Natural killer cell treated with Interleukin-12 subunit alpha and Interleukin-12 subunit beta and Interleukin-15 and Interleukin-18, amount 100 ng/mL, for 72 hours (primary cell): ENCODE measurements around the gene PLCG2. TPM values are rescaled to one million over a fixed set of nuclear protein-coding genes. Genes with fewer than 3 reads are reported as not detected.

Experiments
- ATAC-seq, 2 donors: fragments of 150-1000 bp; cut with Tn5 transposase in 1 of 2; sonication (Bioruptor Pico), chemical (Tn5 transposase) in 1 of 2; 2 replicates each; pipeline ENCODE4 v1.10.0; 2021
- DNase-seq: peaks from one replicate; pipeline ENCODE4 v3.0.0; 2022; ENCODE audit warnings: low spot score
- H3K27ac Mint-ChIP-seq, 2 donors: 1 replicate in 1 of 2; 2 replicates in 1 of 2; pipeline ENCODE4 v1.8.0; 2022; ENCODE audit warnings: mixed read lengths in 2 of 2, mild to moderate bottlenecking in 1 of 2, moderate library complexity in 1 of 2
- H3K27me3 Mint-ChIP-seq, 2 donors: 1 replicate in 1 of 2; 2 replicates in 1 of 2; pipeline ENCODE4 v1.8.0; 2022; ENCODE audit warnings: mixed read lengths in 2 of 2
- H3K36me3 Mint-ChIP-seq: one replicate; pipeline ENCODE4 v1.8.0; 2022; ENCODE audit warnings: mixed read lengths
- H3K4me1 Mint-ChIP-seq, 2 donors: 1 replicate in 1 of 2; 2 replicates in 1 of 2; pipeline ENCODE4 v1.8.0; 2022; ENCODE audit warnings: low read depth in 2 of 2, mixed read lengths in 2 of 2, mild to moderate bottlenecking in 1 of 2
- H3K4me3 Mint-ChIP-seq: one replicate; pipeline ENCODE4 v1.8.0; 2022; ENCODE audit warnings: mixed read lengths
- H3K9me3 Mint-ChIP-seq: 2 replicates; pipeline ENCODE4 v1.8.0; 2022; ENCODE audit warnings: mixed read lengths
- total RNA-seq, 2 donors: library from RNA; stranded (reverse); gene quantifications; one replicate each; pipeline ENCODE4 v1.2.3, GENCODE V29; 2022

Gene PLCG2
- total RNA-seq, 2 donors from 2014 or later: 73.4 to 101 TPM

GRCh38 chr16:81817789-81818567, 38.9 kb downstream of the PLCG2 start:
- peak overlapping the region; percentile 82 for H3K4me3 Mint-ChIP-seq
- H3K27me3 Mint-ChIP-seq: no peaks in the 10 kb centered on the region
- peaks cover 63 to 65% of the 10 kb centered on the region in 2 donors for H3K4me1 Mint-ChIP-seq
- H3K27ac Mint-ChIP-seq: peak overlapping the region; percentile 86 to 93
- ATAC-seq (peak; percentile 85 to 88), DNase-seq (peak; percentile 80)
- peaks cover 4% of the 10 kb centered on the region for H3K36me3 Mint-ChIP-seq
- no peaks in the 10 kb centered on the region for H3K9me3 Mint-ChIP-seq

- Mint-ChIP-seq H3K4me1 (peaks cover 63 to 65% of the 10 kb centered on the region in 2 donors), H3K27ac (peak overlapping the region; percentile 86 to 93)
Measured at GRCh38 chr16:81818568-81818896, 39.4 kb downstream of the PLCG2 start.

GRCh38 chr16:81818905-81819304, 39.8 kb downstream of the PLCG2 start:
- Mint-ChIP-seq H3K27ac (peak overlapping the region; percentile 86 to 93), H3K4me1 (peaks cover 63 to 65% of the 10 kb centered on the region in 2 donors)

More at GRCh38 chr16:81818568-81818896, 39.4 kb downstream of the PLCG2 start:
- no peaks in the 10 kb centered on the region for H3K27me3 Mint-ChIP-seq
- H3K36me3 Mint-ChIP-seq: no peaks in the 10 kb centered on the region
- DNase-seq: no peak
- no peaks in the 10 kb centered on the region for H3K9me3 Mint-ChIP-seq
- H3K4me3 Mint-ChIP-seq: peak overlapping the region; percentile 82
- no peak for ATAC-seq

GRCh38 chr16:81821436-81822128, 42.5 kb downstream of the PLCG2 start:
- DNase-seq: no peak
- Mint-ChIP-seq H3K4me3 (peak overlapping the region; percentile 84), H3K36me3 (no peaks in the 10 kb centered on the region), H3K27me3 (no peaks in the 10 kb centered on the region), H3K9me3 (no peaks in the 10 kb centered on the region), H3K27ac (peak overlapping the region; percentile 84 to 98), H3K4me1 (peaks cover 75 to 79% of the 10 kb centered on the region in 2 donors)
- ATAC-seq: peak in 1 of 2 donors; percentile 26

More at GRCh38 chr16:81818905-81819304, 39.8 kb downstream of the PLCG2 start:
- DNase-seq: no peak
- Mint-ChIP-seq H3K9me3 (no peaks in the 10 kb centered on the region), H3K27me3 (no peaks in the 10 kb centered on the region), H3K36me3 (no peaks in the 10 kb centered on the region), H3K4me3 (peak overlapping the region; percentile 82)
- no peak for ATAC-seq

GRCh38 chr16:81823111-81823510, 44.0 kb downstream of the PLCG2 start:
- no peaks in the 10 kb centered on the region for H3K36me3 Mint-ChIP-seq
- no peaks in the 10 kb centered on the region for H3K9me3 Mint-ChIP-seq
- H3K4me3 Mint-ChIP-seq: peak overlapping the region; percentile 66
- no peaks in the 10 kb centered on the region for H3K27me3 Mint-ChIP-seq
- peaks cover 68 to 74% of the 10 kb centered on the region in 2 donors for H3K4me1 Mint-ChIP-seq
- DNase-seq (no peak), ATAC-seq (peak; percentile 80 to 83)
- H3K27ac Mint-ChIP-seq: peak overlapping the region; percentile 89 to 98

GRCh38 chr16:81823734-81824133, 44.6 kb downstream of the PLCG2 start:
- Mint-ChIP-seq H3K4me1 (peaks cover 67 to 74% of the 10 kb centered on the region in 2 donors), H3K9me3 (no peaks in the 10 kb centered on the region), H3K27me3 (no peaks in the 10 kb centered on the region), H3K36me3 (no peaks in the 10 kb centered on the region), H3K27ac (peak overlapping the region; percentile 89 to 98), H3K4me3 (peak overlapping the region; percentile 66)
- ATAC-seq: no peak
- no peak for DNase-seq

GRCh38 chr16:81826523-81826922, 47.4 kb downstream of the PLCG2 start:
- DNase-seq (no peak), ATAC-seq (no peak)
- no peak overlapping the region for H3K4me3 Mint-ChIP-seq
- no peaks in the 10 kb centered on the region for H3K9me3 Mint-ChIP-seq
- H3K27ac Mint-ChIP-seq: peak overlapping the region; percentile 18 to 65
- H3K27me3 Mint-ChIP-seq: no peaks in the 10 kb centered on the region
- peaks cover 69 to 75% of the 10 kb centered on the region in 2 donors for H3K4me1 Mint-ChIP-seq
- no peaks in the 10 kb centered on the region for H3K36me3 Mint-ChIP-seq

- Mint-ChIP-seq H3K9me3 (no peaks in the 10 kb centered on the region), H3K36me3 (no peaks in the 10 kb centered on the region), H3K27ac (peak overlapping the region; percentile 90 to 93), H3K27me3 (no peaks in the 10 kb centered on the region), H3K4me1 (peaks cover 65 to 72% of the 10 kb centered on the region in 2 donors), H3K4me3 (peak overlapping the region; percentile 80)
- no peak for DNase-seq
- peak in 1 of 2 donors; percentile 1 for ATAC-seq
Measured at GRCh38 chr16:81830845-81831540, 51.9 kb downstream of the PLCG2 start.

GRCh38 chr16:81831722-81832126, 52.6 kb downstream of the PLCG2 start:
- no peaks in the 10 kb centered on the region for H3K9me3 Mint-ChIP-seq
- DNase-seq: peak; percentile 95
- H3K4me1 Mint-ChIP-seq: peaks cover 65 to 72% of the 10 kb centered on the region in 2 donors
- peak overlapping the region; percentile 80 for H3K4me3 Mint-ChIP-seq
- H3K36me3 Mint-ChIP-seq: no peaks in the 10 kb centered on the region
- H3K27ac Mint-ChIP-seq: peak overlapping the region; percentile 90 to 93
- no peaks in the 10 kb centered on the region for H3K27me3 Mint-ChIP-seq
- peak; percentile 95 to 96 for ATAC-seq

- Mint-ChIP-seq H3K4me3 (peak overlapping the region; percentile 80), H3K4me1 (peaks cover 68 to 77% of the 10 kb centered on the region in 2 donors), H3K9me3 (no peaks in the 10 kb centered on the region), H3K36me3 (no peaks in the 10 kb centered on the region), H3K27me3 (no peaks in the 10 kb centered on the region), H3K27ac (peak overlapping the region; percentile 90 to 93)
- no peak for ATAC-seq
- no peak for DNase-seq
Measured at GRCh38 chr16:81832801-81833547, 53.9 kb downstream of the PLCG2 start.

GRCh38 chr16:81833751-81834150, 54.7 kb downstream of the PLCG2 start:
- no peak for DNase-seq
- H3K4me3 Mint-ChIP-seq: peak overlapping the region; percentile 35
- H3K4me1 Mint-ChIP-seq: peaks cover 67 to 72% of the 10 kb centered on the region in 2 donors
- ATAC-seq: no peak
- no peaks in the 10 kb centered on the region for H3K27me3 Mint-ChIP-seq
- no peaks in the 10 kb centered on the region for H3K36me3 Mint-ChIP-seq
- peak overlapping the region; percentile 68 to 78 for H3K27ac Mint-ChIP-seq
- no peaks in the 10 kb centered on the region for H3K9me3 Mint-ChIP-seq

GRCh38 chr16:81834868-81835267, 55.8 kb downstream of the PLCG2 start:
- no peaks in the 10 kb centered on the region for H3K27me3 Mint-ChIP-seq
- H3K36me3 Mint-ChIP-seq: no peaks in the 10 kb centered on the region
- H3K4me3 Mint-ChIP-seq: peak overlapping the region; percentile 35
- H3K27ac Mint-ChIP-seq: peak overlapping the region; percentile 68 to 78
- no peak for ATAC-seq
- peaks cover 61 to 66% of the 10 kb centered on the region in 2 donors for H3K4me1 Mint-ChIP-seq
- H3K9me3 Mint-ChIP-seq: no peaks in the 10 kb centered on the region
- DNase-seq: no peak
